HG03064 (cell line): ENCODE data around the gene GOLGA3.
A peak's percentile ranks its signal among the peaks of the same experiment; 100 is the strongest.
"Not testable (repeated sequence)": the region's sequence is repeated elsewhere in the genome, so short reads cannot be mapped to it uniquely, and the experiment has no call there.

Source experiments
- ATAC-seq: cut with Tn5 transposase; IDR thresholded peaks from one replicate; pipeline ENCODE4 v1.9.1; 2021; ENCODE audit warnings: low read depth; ENCODE audit not compliant: unreplicated experiment

The GOLGA3 gene

GRCh38 chr12:132844681-132845080 is 16.0 kb upstream of the GOLGA3 start:
- ATAC-seq = not testable (repeated sequence)

DNA sequence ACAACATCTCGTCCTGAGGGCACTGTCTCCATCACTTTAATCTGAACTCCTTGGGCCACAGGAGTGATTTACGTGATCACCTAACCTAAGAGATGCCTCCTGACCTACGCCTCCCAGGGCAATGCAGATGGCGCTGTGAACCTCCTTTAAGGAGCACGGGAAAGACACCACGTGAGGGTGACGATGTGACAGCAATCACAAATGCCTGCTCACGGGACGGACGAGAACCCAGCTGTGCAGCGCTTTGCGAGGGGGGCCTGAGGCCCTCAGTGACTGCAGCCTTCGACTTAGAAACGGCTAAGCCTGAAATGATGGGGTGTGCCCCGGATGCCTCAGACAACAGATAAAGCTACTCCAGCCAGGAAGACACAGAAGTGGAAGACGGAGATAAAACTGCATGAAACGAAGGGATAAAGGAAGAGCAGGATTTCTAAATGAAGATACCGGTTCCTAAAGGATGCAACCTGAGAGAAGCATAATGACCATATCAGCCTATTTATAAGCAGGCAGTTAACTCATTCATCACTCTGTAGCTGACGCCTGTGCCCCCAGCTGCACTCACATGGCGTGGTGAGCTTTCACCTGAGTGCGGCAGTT is 13.9 kb upstream of the GOLGA3 start:
- no peak for ATAC-seq

GRCh38 chr12:132841151-132841550 is 12.5 kb upstream of the GOLGA3 start:
- ATAC-seq = no peak

GRCh38 chr12:132840536-132840935 is 11.9 kb upstream of the GOLGA3 start:
- no peak for ATAC-seq

DNA sequence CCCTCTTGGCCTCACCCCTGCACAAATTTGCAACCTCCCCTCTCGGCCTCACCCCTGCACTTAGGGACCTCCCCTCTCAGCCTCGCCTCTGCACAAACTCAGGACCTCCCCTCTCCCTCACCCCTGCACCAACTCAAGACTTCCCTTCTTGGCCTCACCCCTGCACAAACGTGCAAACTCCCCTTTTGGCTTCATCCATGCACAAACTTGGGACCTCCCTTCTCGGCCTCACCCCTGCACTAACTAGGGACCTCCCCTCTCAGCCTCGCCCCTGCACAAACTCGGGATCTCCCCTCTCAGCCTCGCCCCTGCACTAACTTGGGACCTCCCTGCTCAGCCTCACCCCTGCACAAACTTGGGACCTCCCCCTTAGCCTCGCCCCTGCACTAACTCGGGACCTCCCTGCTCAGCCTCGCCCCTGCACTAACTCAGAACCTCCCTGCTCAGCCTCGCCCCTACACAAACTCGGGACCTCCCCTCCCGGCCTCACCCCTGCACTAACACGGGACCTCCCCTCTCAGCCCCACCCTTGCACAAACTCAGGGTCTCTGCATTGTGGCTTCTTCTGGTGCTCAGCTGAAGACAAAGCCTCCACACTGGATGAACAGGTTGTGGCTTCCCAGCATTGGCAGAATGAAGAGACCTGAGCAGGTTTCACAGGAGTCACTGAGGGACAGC is 11.0 kb upstream of the GOLGA3 start:
- no peak for ATAC-seq

DNA sequence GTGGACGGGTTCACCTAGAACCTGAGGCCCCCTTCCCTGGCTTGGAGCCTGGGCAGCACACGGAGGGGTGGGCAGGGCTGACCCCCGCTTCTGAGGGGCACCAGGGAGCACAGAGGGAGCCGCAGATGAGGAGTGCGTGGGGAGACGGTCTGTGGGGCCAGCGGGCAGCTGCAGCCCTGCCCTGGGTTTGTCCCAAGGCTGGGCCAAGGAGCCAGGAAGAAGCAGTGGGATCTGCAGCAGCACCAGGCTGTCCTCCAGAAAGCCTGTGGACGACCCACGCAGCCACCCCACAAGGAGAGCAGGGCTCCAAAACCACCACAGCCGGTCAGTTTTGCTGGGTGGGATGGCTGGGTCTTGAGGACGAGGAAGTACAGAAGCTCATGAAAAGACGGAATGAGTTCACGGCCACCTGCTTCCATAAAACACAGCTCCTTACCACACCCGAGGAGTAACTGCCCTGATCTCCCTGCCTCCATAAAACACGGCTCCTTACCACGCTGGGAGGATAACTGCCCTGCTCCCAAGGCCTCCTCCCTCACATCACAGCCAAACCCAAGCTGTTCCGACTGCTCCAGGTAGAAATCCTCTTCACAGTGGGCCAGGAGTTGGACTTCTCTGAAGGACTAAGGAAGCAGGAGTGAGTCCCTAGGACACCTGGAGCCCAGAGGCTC is 9.9 kb upstream of the GOLGA3 start:
- ATAC-seq = no peak

DNA sequence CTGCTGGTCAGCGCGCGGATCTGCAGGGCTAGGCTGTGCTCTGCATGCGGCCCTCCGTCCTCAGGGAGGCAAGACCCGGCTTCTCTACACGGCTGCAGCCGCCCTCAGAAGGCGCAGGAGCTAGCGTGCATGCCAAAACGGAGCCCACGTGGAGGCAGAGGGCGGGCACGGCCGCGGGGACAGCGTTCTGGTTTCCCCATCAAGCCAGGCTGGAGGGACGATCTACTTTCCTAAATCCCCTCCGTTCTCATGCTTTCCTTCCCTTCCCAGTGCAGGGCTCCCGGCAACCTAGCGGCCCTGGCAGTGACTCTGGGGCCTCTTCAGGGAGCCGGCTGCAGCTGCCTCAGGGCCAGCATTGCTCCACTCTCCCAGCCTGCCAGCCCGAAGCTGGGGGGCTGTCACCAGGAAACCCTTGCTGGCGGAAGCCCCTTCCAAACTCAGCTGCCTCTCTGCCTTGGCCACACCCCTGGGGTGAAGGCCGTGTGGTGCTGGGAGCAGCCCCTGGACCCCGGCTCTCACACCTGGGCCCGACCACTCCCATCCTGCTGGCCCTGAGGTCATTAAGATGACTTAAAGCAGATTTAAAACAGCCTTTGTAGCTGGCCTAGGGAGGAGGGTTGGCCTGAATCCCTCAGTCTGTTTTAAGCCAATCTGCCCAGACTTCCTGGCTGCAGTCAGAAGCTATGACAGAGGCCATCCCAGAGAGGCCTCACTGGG is 9.2 kb upstream of the GOLGA3 start:
- no peak for ATAC-seq

- ATAC-seq = no peak
Measured at GRCh38 chr12:132836795-132837331, 8.2 kb upstream of the GOLGA3 start.

- ATAC-seq = not testable (repeated sequence)
Measured at GRCh38 chr12:132836230-132836629, 7.6 kb upstream of the GOLGA3 start.

- no peak for ATAC-seq
Measured at GRCh38 chr12:132835076-132836025, 6.7 kb upstream of the GOLGA3 start.

GRCh38 chr12:132834181-132834711 is 5.6 kb upstream of the GOLGA3 start:
- ATAC-seq = no peak

DNA sequence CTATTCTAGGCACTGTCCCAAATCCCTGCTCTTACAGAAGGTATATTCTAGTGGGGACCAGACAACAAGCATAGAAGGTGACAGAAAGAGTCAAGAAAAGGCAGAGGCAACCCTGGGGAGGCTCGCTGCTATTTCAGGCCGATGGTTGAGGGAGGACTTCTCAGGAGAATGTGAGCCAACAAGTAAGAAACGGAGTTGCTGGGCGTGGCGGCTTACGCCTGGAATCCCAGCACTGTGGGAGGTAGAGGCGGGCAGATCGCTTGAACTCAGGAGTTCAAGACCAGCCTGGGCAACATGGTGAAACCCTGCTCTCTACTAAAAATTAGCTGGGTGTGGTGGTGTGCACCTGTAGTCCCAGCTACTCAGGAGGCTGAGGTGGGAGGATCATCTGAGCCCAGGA is 4.7 kb upstream of the GOLGA3 start:
- no peak for ATAC-seq

DNA sequence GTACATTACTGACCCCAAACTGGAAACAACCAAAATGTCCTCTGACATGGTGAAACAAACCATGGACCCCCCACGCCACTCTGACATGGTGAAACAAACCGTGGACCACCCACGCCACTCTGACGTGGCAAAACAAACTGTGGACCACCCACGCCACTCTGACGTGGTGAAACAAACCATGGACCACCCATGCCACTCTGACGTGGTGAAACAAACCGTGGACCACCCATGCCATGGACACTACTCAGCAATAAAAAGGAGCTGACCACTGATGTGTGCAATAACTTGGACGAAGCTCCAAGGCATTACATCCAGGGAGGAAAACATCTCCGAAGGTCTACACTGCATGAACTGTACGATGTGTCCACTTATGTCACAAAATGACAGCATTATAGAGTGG is 3.1 kb upstream of the GOLGA3 start:
- no peak for ATAC-seq

DNA sequence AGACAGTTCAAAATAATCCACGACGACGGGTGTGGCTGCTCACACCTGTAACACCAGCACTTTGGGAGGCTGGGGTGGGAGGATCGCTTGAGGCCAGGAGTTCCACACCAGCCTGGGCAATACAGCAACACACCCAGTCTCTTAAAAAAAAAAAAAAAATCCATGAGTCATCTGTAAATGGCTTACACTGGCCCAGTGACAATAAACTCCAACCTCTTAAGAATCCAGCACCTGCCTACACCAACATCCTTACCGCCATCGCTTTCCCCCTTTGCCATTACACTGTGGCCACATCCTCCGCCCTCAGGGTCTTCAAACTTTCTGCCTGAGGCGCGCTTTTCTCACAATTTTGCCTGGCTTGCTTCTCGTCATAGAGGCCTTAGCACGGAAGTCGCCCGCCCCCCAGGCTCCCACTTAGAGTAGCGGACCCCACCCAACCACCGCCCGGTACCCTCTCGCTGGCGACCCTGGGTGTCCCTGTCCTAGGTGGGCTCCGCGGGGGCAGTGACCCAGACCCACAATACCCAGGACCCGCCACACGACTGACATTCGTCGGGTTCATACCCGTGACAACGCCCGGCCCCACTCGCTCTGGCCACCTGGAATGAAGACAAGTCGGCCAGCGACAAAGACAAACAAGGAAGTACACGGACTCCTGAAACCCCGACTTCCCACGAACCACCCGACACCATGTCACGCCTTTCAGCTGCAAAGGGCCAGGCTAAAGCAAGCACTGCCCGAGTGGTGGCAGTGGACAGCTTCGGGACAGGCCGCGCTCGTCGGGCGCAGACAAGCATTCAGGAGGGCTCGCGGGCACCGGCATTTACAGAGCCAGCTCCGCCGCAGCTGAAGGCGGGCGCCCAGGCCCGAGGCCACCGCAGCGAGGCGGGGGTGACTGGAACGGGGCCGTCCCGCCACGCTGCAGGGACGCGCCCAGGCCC is 636 bp downstream of the GOLGA3 start:
- ATAC-seq = peak; percentile 17

DNA sequence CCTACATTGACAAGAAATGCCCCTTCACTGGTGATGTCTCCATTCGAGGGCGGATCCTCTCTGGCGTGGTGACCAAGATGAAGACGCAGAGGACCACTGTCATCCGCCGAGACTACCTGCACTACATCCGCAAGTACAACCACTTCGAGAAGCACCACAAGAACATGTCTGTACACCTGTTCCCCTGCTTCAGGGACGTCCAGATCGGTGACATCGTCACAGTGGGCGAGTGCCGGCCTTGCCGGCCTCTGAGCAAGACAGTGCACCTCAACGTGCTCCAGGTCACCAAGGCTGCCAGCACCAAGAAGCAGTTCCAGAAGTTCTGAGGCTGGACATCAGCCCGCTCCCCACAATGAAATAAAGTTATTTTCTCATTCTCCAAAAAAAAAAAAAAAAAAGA is 2.8 kb downstream of the GOLGA3 start:
- ATAC-seq = no peak

DNA sequence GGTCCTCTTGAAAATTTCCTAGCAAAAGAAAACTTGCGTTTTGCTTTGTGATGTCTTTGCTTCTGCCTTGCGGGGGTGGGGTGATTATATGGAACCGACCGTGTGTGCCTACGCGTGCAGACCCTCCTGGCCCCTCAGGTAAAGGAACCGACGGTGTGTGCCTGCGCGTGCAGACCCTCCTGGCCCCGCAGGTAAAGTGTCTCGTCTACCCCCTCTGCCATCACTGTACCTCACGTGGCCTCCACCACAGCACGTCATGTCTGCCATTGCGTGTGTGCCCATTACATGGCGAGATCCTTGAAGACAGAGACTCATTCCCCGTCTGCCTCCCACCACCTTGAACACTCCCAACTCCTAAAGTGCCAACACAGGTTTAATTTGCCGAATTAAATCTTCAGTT is 3.6 kb downstream of the GOLGA3 start:
- no peak for ATAC-seq

- ATAC-seq = no peak
Measured at GRCh38 chr12:132824053-132824452, 4.6 kb downstream of the GOLGA3 start.

- no peak for ATAC-seq
Measured at GRCh38 chr12:132818562-132818961, 10.1 kb downstream of the GOLGA3 start.

DNA sequence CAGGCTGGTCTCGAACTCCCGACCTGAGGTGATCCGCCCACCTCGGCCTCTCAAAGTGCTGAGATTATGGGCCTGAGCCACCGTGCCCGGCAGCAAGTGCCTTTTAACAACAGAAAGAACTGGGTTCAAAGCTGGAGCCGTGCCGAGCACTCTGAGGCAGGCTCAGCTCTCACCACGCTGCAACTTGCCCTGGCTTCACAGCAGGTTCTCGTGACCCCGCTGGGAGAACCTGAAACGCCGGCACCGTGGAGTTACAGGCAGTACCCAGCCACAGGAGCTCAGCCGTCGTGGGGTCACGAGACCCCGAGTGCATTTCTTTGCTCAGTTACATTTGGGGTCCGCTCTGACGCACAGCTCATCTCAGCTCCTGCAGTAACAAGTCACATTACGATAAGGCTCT is 14.4 kb downstream of the GOLGA3 start:
- no peak for ATAC-seq
